ENCODE measurements around the gene MBOAT7. TPM values are rescaled to one million over a fixed set of nuclear protein-coding genes. Genes with fewer than 3 reads are reported as not detected.

MBOAT7 gene
- total RNA-seq, 2 experiments from 2014 or later = 119 to 120 TPM

DNA sequence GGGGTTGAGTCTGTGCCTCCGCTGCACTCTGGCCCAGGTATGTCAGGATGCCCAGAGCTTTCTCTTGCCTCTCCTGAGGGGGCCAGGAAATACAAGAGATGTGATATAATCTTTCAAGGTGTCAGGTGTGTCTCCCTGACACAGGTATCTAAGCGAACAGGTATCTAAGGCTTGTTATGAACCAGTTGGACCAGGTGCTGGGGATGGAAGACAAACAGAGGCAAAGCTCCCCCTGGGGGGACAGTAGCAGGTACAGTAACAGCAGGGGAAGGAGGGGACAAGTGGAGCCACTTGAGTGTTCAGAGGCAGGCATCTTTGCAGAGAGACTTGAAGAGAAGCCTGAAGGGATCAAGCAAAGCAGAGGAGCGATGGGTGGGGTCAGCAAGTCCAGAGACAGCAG, 32.4 kb downstream of the MBOAT7 start:
- POLR2A ChIA-PET = no interaction called here
- CTCF ChIA-PET = interaction anchor here (0.8 kb wide), 1 partner anchor 14 kb away, joined by 3 read pairs; no protein-coding TSS in a partner anchor

DNA sequence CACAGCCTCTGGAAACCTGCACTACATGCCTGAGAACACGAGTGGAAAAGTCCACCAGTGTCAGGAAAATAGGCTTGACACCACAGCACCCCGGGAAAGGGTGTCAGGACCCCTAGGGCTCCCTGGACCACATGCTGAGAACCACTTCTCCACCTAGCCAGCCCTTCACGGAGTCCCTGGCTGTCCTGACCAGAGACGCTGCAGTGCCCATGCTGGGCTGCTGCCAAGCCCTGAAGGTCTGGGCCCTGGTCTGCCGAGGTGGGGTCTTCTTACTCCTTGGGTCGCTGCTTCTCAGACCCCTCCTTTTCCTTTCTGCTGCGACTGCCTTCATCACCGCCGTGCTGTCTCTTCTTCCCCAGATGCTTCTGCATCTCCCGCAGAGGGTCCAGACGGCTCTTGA, 32.9 kb downstream of the MBOAT7 start:
- CTCF ChIA-PET = no interaction called here
- POLR2A ChIA-PET = no interaction called here

DNA sequence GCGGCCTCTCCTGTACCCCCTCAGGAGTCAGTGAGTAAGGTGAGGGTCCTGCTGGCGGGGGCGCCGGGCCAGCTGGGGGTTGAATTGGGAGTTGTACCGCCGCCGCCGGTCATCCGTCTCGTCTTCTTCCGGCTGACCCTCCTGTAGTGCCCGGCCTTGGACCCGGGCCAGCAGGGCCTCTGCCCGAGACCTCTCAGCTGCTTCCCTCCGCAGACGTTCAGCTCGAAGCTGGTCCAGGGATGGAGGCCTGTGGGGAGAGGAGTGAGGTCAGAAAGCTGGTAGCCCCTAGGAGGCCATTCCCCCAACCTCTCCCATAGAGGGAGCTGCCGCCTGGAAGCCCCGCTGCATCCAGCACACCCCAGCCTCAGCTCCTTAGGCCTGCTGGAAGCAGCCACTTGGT, 33.7 kb downstream of the MBOAT7 start:
- POLR2A ChIA-PET = no interaction called here
- CTCF ChIA-PET = no interaction called here

DNA sequence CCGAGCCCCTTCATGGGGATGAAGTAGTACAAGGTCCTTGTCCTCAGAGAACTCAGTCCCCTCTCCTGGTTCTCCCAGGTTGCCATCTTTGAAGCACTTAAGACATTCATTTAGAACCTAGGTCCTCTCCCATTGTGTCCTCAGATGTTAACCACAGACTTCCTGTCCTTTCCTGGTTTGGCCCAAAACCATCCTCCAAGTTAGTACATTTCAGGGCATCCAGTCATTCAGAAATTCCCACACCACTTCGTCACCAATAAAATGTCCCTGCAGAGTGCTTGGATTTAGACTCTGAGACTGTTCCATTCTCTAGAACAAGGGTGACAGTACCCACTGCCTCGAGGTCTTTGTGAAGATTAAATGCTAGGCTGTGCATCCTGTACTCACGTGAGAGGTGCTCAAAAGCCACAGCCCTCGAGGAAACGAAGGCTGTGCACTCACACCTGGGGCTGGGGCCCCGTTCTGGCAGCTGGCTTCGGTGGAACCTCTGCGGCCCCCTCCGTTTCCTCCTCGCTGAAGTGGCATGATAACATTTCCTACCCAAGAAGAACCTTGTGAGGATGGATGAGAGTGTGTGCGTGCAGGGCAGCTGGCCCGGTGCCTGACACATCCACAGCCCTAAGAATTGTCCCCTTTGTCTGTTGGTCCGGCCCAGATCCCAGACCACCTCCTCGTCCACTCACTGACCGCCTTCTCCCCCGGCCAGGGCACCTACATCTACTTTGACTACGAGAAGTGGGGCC, 34.6 kb downstream of the MBOAT7 start:
- CTCF ChIA-PET = no interaction called here
- POLR2A ChIA-PET = no interaction called here

DNA sequence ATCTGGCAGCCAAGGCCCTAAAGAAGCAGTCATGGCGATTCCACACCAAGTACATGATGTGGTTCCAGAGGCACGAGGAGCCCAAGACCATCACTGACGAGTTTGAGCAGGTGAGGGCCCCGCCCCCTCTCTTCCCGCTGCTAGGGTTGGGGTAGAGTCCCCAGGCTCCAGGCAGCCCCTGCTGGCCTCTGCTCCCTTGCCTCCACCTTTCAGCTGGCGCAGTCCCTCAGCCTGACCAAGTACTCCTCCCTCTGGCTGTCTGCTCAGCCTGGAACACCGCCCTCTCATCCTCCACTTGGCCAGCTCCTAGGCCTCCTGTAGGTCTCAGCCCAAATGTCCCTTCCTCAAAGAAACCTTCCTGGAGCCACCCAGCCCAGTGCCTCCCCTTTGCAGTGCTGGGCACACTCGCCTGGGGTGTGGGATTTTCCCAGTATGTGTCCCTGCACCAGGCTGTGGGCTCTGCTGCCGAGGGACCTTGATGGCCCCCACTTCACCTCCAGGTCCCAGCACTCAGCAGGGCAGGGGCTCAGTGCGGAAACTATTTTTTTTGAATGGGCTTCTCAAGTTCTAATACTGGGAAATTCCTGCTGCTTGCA, 35.6 kb downstream of the MBOAT7 start:
- ChIA-PET CTCF (no interaction called here), POLR2A (no interaction called here)

DNA sequence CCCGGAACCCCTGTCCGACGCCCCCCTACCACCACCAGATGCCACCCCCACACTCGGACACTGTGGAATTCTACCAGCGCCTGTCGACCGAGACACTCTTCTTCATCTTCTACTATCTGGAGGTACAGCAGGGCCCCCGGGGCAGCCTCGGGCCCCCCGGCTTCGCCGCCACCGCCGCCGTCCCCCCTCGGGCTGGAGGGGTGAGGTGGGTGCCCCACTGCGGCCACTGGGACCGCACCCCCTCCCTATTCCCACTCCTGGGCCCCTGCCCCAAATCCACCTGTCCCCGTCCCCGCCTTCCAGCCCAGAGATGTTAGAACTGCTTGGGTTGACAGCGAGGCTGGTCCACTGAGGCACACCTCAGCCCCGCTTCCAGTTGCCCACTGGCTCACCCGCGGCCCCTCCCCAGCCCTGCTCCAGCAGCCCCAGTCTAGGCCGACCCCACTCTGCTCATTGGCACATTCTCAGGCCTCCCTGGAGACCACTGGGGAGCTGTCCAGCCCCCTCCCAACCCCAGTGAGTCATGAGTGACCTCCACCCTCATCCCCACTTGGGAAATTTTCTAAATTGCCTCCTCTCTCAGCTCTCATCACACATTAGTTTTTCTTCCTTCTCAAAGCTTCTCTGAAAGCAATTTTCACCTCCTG, 36.4 kb downstream of the MBOAT7 start:
- CTCF ChIA-PET = no interaction called here
- POLR2A ChIA-PET = no interaction called here

DNA sequence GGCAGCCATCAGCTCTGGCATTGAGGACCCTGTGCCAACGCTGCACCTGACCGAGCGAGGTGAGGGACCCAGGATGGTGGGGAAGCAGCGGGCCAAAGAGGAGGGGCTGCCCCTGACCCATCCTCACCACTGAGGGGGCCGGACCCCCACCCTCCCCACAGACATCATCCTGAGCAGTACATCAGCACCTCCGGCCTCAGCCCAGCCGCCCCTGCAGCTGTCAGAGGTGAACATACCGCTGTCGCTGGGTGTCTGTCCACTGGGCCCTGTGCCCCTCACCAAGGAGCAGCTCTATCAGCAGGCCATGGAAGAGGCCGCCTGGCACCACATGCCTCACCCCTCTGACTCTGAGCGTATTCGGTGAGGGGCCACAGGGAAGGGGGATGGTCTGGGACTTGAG, 37.1 kb downstream of the MBOAT7 start:
- ChIA-PET POLR2A (no interaction called here), CTCF (no interaction called here)

DNA sequence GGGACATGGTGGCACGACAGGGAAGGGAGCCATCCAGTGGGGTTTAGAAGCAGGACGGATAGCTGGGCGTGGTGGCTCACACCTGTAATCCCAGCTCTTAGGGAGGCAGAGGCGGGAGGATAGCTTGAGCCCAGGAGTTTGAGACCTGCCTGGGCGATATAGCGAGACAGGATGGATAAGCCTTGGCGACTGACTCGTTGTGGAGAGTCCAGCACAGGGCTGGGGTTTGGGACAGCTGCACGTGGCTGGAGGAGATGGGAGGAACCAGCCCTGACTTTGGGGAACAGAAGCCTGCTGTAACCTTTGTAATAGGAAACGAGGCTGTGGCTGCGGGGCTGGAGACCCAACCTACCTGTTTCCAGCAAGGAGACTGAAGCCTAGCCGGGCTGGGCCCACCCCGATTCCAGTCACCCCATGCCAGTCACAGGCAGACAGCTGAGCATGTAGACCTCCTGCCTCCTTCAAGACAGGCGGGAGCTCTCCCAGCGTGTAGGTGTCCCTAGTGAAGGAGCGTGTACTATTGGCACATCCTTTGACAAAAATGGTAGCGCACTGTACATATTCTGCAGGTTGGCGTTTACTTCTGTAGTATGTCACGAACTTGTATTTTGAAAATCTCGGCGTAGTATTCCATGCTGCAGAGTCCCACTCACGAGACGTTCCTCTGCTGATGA, 37.9 kb downstream of the MBOAT7 start:
- CTCF ChIA-PET = no interaction called here
- POLR2A ChIA-PET = interaction anchor here (1.5 kb wide), 1 partner anchor 15 kb away, joined by 6 read pairs; no protein-coding TSS in a partner anchor

DNA sequence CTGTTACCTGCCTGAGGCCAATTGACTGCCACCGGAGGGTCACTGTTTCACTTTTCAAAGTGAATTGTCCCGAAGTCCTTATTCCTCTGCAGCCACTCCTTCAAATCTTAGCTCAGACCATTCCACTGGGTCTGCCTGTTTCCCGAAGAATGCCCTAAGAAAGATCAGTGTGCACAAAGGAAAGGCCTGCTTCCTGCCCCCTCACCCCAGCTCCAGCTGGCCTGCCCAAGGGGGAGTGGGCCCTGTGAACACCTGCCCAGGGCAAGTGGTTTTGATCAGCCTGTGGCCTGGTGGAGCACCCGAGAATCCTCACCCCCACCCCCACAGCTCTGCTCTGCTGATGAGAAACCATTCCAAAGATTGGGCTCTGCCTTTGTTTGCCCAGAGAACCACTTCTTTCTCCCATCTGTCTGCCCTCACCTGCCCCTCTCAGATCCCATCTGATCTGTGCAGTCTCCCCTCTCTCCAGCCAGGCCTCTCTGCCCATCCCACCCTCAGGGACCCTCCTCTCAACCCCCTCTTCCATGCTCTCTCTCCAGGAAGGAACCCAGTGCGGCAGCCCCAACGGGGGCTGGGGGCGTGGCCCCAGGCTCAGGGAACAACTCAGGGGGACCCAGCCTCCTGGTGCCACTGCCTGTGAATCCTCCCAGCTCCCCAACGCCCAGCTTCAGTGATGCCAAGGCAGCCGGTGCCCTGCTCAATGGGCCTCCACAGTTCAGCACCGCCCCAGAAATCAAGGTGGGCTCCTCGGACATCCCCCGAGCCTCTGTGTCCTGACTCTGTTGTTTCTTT, 40.2 kb downstream of the MBOAT7 start:
- POLR2A ChIA-PET = interaction anchor here (1.6 kb wide), 1 partner anchor 11 kb away, joined by 4 read pairs; no protein-coding TSS in a partner anchor
- CTCF ChIA-PET = no interaction called here

DNA sequence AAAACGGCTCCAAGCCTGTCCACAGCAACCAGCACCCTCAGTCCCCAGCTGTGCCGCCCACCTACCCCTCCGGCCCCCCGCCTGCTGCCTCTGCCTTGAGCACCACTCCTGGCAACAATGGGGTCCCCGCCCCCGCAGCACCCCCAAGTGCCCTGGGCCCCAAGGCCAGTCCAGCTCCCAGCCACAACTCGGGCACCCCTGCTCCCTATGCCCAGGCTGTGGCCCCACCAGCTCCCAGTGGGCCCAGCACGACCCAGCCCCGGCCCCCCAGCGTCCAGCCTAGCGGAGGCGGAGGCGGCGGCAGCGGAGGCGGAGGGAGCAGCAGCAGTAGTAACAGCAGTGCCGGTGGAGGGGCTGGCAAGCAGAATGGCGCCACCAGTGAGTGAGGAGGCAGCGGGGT, 41.2 kb downstream of the MBOAT7 start:
- POLR2A ChIA-PET = no interaction called here
- CTCF ChIA-PET = interaction anchor here (0.5 kb wide), 1 partner anchor 428 kb away, joined by 4 read pairs; no protein-coding TSS in a partner anchor

DNA sequence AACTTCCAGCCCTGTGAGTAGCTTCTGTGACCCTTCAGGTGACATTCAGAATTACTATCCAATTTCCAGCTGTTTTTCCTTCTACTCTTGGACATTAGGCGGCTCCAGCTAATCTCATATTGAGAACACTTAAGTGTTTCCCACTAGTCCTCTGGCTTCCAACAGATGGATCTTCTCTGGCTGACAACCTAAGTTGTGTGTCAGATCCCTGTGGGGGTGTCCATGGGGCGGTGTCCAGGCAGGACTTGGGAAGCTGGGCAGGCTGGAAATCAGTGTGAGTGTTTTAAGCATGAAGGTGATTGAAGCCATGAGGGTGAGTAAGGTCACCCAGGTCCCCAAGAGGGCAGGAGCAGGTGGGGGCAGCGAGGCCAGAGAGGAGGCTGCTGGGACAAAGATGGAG, 41.7 kb downstream of the MBOAT7 start:
- CTCF ChIA-PET = interaction anchor here (0.5 kb wide), 1 partner anchor 427 kb away, joined by 4 read pairs; no protein-coding TSS in a partner anchor
- POLR2A ChIA-PET = no interaction called here

DNA sequence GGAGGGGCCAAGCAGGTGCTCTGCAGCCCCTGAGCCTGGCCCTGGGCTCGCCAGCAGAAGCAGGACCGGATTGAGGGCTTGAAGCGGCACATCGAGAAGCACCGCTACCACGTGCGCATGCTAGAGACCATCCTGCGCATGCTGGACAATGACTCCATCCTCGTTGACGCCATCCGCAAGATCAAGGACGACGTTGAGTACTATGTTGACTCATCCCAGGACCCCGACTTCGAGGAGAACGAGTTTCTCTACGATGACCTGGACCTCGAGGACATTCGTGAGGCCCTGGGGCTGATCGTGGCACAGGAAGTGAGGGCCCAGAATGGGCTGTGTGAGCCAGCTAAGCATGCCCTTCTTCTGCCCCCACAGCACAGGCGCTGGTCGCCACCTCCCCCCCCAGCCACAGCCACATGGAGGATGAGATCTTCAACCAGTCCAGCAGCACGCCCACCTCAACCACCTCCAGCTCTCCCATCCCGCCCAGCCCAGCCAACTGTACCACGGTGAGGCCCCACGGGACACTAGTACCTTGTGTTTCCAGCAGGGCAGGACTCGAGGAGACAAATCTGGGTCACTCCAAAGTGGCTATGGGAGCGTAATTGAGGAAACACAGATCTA, 43.7 kb downstream of the MBOAT7 start:
- CTCF ChIA-PET = no interaction called here

DNA sequence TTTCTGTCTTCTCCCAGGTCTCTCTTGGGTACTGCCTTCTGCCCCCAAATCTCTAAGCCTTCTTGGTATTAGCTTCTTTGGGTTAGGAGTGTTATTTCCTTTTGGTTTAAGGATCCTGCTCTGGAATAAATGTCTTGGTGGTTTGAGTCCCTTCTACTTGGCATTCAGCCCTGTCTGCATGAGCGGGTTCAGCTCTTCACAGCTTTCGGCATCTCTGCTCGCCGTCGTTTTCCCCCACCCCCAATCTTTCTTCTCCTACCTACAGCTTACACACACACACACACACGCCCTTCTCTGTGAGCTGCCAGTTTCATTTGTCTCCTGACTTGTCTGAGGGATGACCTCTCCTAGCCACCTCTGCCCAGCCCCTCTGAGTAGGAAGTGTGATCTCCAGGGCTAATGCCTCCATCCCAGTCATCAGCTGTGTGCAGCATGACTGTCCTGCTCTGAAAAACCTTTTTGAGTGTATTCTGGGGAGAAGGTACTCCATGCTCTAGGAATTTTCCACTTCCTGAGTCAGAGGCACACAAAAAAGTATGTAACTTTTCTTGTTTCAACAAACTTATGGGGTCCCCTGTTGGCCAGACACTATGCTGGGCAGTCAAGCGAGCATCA, 47.1 kb downstream of the MBOAT7 start:
- POLR2A ChIA-PET = interaction anchor here (0.6 kb wide), 1 partner anchor 11 kb away, joined by 4 read pairs; no protein-coding TSS in a partner anchor
- CTCF ChIA-PET = interaction anchor here (1.0 kb wide), 1 partner anchor 124 kb away, joined by 3 read pairs; no protein-coding TSS in a partner anchor

More for the DNA sequence above, 43.7 kb downstream of the MBOAT7 start:
- POLR2A ChIA-PET = no interaction called here

DNA sequence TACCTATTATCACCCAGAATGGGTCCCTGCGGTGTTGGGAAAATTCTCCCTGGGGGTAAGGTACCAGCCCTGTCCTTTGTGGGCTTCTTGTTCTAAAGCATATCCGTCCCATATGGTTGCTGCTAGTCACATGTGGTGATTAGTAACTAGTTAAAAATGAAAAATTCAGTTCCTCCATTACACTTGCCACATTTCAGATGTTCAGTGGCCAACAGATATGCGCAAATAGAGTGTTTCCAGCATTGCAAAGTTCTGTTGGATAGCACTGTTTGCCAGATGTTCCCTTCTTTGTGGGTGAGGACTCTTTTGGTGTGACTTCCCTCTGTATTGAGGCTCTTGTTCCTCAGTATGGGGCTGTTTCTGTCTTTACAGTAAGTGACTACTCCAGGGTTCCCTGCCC, 48.0 kb downstream of the MBOAT7 start:
- POLR2A ChIA-PET = no interaction called here

DNA sequence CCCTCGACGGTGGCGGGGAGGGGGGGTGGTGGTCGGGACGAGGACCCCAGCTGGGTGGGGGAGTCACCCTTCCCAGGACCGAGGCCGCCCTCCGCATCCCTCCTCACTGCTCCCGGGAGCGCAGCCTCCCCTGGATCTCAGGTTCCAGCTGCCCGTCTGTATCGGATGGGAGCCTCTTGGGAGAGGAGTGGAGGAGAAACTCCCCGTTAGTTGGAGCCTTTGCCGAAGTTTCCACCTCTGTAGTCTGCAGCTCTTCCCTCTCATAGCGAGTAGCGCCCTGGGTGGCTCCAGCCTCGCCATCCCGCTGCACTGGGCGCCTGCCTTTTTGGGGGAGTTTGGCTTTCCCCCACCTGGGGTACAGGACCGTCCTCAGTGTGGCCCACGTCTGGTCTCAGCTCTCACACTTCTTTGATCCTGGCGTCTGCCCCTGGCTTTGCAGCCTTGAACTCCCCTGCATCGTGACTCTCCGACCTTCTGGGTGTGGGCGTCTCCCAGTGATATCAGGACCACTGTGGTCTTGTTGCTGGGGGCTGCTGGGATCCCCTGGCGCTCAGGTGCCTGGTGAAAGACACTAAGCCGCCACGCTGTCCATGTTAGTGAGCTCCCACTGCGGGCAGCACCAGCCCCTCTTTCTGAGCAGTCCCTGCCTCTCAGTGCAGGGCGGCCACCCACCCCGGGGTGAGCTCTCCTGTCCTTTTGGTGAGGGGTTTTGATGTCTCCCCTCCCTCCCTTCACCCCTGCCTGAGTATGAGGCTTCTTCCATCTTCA, 50.7 kb downstream of the MBOAT7 start:
- CTCF ChIA-PET = interaction anchor here (0.9 kb wide), 1 partner anchor 127 kb away, joined by 3 read pairs; no protein-coding TSS in a partner anchor
- POLR2A ChIA-PET = interaction anchor here (0.7 to 3.6 kb wide), 4 partner anchors 11 to 24 kb away, joined by 4 to 15 read pairs (median 4); partner anchors contain the start of genes PRPF31 and TFPT

More for the DNA sequence above, 48.0 kb downstream of the MBOAT7 start:
- CTCF ChIA-PET = interaction anchor here (1.0 kb wide), 1 partner anchor 125 kb away, joined by 3 read pairs; no protein-coding TSS in a partner anchor

DNA sequence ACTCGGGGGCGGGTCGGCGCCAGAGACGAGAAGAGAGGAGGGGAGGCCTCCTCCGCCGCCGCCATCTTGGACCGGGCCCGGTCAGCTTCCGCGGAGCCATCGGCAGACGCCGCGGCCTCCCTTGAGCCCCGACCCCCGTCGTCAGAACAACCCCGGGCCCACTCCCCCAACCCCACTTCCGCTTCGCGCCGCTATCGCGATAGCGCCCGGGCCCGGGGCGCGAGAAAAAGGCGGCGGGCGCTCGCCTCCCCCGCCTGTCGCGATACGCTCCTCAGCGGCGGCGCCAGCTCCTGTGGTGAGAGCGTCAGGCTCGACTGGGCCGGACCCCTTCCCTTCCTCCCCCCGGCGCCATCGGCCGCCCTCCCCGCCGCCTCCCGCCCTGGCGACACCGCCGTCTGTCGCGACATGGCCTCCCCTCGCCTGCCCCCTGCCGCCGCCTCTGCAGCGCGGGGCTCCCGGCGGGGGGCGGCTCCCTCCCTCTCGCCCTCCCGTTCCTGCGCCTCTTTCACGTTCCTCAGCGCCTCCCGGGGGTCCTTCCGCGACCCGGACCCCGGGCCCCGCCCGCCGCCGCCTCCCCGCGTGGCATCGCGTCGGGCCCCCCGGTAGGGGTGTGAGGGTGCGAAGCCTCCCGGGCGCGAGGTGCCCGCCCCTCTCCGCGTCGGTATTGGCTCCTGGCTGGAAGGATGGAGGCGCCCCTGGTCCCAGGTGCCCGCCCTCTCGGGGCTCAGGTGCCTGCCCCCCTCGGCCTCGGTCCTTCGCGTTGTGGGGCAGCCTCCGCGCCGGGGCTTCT, 51.5 kb downstream of the MBOAT7 start, which contains the start of gene CNOT3:
TSS of gene CNOT3 (plus strand) at position 64 of the 790 bp plus-strand sequence. CDS start 5,217 bp downstream, outside the sequence.
- POLR2A ChIA-PET = interaction anchor here (1.0 to 3.6 kb wide), 8 partner anchors 12 to 63 kb away, joined by 3 to 15 read pairs (median 4); partner anchors contain the start of genes LENG1, MBOAT7, NDUFA3 and PRPF31
- CTCF ChIA-PET = interaction anchor here (1.2 to 1.4 kb wide), 3 partner anchors 21 to 29 kb away, joined by 3 to 7 read pairs (median 3); partner anchors contain the start of gene LENG1

Data from activated CD8-positive, alpha-beta memory T cell treated with anti-CD3 and anti-CD28 coated beads for 36 hours (primary cell).